Middle frontal gyrus (tissue), 1 donor: ENCODE measurements around the gene GNA12.

ENCODE experiments used
- DNase-seq: peaks from one replicate; pipeline ENCODE4 v3.0.0-alpha.2; 2015; ENCODE audit warnings: low spot score; ENCODE audit errors: extremely low spot score

GNA12 gene

GRCh38 chr7:2838873-2839578, 5.1 kb downstream of the GNA12 start:
- DNase-seq = no peak

- no peak for DNase-seq
Observed at GRCh38 chr7:2838451-2838850, 5.7 kb downstream of the GNA12 start.

- no peak for DNase-seq
Observed at GRCh38 chr7:2837496-2837895, 6.6 kb downstream of the GNA12 start.

- no peak for DNase-seq
Observed at GRCh38 chr7:2834748-2835441, 9.2 kb downstream of the GNA12 start.

- no peak for DNase-seq
Observed at GRCh38 chr7:2833083-2833910, 10.8 kb downstream of the GNA12 start.

GRCh38 chr7:2832461-2832860, 11.6 kb downstream of the GNA12 start:
- DNase-seq = no peak

GRCh38 chr7:2830609-2831376, 13.3 kb downstream of the GNA12 start:
- no peak for DNase-seq

GRCh38 chr7:2829040-2829439, 15.1 kb downstream of the GNA12 start:
- no peak for DNase-seq

GRCh38 chr7:2826771-2827170, 17.3 kb downstream of the GNA12 start:
- DNase-seq = no peak

GRCh38 chr7:2825559-2826227, 18.4 kb downstream of the GNA12 start:
- DNase-seq = no peak

- no peak for DNase-seq
Observed at GRCh38 chr7:2824678-2825461, 19.2 kb downstream of the GNA12 start.

- no peak for DNase-seq
Observed at GRCh38 chr7:2824026-2824677, 20.0 kb downstream of the GNA12 start.

- no peak for DNase-seq
Observed at GRCh38 chr7:2823130-2823529, 21.0 kb downstream of the GNA12 start.

GRCh38 chr7:2821842-2822507, 22.1 kb downstream of the GNA12 start:
- DNase-seq = no peak

- DNase-seq = no peak
Observed at GRCh38 chr7:2821161-2821841, 22.8 kb downstream of the GNA12 start.

GRCh38 chr7:2820508-2820934, 23.6 kb downstream of the GNA12 start:
- no peak for DNase-seq

- DNase-seq = no peak
Observed at GRCh38 chr7:2819954-2820397, 24.1 kb downstream of the GNA12 start.
